Measurements from ENCODE around the gene CDK7.
"Not testable (repeated sequence)": the region's sequence is repeated elsewhere in the genome, so short reads cannot be mapped to it uniquely, and the experiment has no call there.

CDK7 gene

DNA sequence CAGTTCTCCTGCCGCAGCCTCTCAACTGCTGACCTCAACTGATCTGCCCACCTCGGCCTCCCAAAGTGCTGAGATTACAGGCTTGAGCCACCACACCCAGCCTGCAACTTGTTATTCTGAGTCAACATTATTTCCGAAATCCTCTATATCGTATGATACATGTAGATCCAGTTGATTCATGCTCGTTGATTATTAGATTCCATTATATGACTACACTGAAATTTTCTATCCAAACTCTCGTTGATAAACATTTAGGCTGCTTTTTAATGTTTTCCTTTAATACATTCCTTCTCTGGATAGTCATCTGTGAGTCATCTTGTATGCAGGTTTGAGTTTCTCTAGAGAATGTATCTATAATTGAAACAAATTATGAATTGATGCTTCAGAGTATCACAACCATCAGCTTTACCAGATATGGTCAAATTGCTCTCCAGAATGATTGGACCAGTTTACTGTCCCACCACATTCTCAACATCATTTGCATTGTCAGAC, 4.1 kb downstream of the CDK7 start:
- no peak for DNase-seq

DNA sequence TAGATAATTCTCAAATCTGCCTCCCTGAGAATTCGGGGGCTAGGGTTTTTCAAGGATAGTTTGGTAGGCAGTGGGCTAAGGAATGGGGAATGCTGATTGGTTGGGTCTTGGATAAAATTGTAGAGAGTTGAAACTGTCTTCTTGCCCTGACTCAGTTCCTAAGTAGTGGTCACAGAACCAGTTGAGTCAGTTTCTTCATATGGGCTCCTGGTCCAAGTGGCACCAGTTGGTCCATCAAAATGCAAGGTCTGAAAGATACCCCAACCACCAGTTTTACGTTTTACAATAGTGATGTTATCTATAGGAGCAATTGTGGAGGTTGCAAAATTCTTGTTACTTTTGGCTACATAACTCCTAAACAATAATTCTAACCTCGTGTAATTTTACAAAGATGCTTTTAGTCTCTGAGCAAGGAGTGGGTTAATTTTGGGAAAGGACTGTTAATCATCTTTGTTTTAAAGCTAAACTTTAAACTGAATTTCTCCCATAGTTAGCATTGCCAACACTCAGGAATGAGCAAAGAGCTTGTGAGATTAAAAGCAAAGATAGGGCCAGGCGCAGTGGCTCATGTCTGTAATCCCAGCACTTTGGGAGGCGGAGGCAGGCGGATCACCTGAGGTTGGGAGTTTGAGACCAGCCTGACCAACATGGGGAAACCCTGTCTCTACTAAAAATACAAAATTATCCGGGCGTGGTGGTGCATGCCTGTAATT, 7.7 kb downstream of the CDK7 start:
- DNase-seq: no peak

DNA sequence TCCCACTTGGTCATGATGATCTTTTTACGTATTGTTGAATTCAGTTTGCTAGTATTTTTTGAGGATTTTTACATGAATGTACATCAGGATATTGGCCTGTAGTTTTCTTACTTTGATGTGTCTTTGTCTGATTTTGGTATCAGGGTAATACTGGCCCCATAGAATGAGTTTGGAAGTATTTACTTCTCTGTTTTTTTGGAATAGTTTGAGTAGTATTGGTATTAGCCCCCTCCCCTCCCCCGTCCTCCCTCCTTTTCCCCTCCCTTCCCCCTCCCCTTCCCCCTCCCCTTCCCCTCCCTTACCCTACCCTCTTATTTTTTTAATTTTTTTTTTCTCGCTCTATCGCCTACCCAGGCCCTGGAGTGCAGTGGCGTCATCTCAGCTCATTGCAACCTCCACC, 10.3 kb downstream of the CDK7 start:
- DNase-seq: no peak

DNA sequence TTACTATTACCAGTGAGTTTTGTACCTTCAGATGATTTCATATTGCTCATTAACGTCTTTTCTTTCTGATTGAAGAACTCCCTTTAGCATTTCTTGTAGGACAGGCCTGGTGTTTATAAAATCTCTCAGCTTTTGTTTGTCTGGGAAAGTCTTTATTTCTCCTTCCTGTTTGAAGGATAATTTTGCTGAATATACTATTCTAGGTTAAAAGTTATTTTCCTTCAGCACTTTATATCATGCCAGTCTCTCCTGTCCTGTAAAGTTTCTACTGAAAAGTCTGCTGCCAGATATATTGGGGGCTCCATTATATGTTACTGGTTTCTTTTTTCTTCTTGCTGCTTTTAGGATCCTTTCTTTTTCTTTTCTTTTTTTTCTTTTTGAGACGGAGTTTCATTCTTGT, 13.3 kb downstream of the CDK7 start:
- DNase-seq: no peak

DNA sequence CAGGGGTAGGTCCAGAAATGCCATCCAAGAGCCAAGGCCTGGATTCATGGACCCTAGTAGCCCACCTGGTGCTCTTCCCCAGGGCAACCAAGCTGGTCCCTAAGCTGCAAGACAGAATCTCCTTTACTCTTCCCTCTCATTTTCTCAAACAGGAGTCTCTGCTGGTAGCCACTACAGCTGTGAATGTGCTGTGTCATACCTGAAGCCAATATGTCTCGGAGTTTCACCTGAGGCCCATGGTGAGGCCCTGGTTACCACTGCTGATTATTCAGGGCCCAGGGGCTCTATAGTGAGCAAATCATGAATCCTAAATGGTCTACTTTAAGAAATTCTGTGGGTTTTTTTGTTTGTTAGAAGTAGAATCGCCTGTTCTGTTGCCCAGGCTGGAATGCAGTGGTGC, 15.9 kb downstream of the CDK7 start:
- no peak for DNase-seq

DNA sequence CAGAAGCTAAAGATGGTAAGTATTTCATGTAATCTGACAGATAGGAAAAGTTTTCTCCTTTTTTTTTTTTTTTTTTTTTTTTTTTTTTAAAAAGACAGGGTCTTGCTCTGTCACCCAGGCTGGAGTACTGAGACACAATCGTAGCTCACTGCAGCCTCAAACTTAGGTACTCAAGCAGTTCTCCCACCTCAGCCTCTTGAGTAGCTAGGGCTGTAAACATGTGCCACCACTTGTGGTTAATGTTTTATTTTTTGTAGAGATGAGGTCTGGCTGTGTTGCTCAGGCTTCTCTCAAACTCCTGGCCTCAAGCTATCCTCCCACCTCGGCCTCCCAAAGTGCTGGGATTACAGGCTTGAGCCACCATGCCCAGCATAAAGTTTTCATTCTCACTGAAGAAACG, 17.8 kb downstream of the CDK7 start:
- no peak for DNase-seq

DNA sequence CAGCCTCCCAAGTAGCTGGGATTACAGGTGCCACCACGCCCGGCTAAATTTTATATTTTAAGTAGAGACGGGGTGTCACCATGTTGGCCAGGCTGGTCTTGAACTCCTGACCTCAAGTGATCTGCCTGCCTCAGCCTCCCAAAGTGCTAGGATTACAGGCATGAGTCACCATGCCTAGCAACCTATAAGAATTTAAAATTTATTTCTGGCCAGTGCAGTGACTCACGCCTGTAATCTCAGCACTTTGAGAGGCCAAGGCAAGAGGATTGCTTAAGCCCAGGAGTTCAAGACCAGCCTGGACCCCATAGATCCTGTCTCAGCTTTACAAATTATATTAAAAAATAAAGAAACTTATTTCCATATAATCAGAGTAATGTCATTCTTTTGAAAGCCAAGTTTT, 21.3 kb downstream of the CDK7 start:
- DNase-seq: not testable (repeated sequence)

DNA sequence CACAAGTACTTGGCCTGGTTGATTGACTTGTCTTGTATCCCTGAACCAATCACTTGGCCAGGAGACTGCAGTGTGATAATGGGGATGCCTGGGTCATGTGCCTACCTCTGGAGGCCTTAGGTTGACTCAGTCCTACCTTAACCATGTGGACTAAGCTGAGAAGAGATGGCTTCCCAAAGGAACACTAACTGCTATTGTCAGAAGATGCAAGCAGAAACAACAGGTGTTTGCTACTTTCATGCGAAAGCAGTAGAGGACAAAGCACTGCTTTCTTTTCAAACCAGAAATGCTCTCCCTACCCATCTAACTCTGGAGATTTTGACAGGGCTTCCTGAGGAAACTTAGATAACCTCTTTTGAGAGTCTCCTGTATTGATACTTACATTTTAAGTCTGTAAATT, 22.9 kb downstream of the CDK7 start:
- DNase-seq: no peak

DNA sequence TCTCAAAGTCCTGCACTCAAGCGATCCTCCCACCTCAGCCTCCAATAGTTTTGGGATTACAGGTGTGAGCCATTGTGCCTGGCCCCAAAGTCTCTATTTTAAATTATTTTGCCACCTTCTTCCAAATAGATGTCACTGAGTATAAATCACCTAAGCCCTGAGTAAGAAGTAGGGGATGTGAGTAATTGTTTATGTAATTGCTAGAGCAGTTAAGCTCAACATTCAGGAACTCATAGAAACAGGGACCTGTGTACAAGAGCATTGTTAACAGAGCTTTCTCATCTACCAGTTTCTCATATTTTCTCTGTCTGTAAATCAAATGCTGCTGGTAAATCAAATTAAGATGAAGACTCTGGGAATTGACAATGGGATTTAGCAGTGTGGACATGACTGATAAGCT, 26.3 kb downstream of the CDK7 start:
- DNase-seq: no peak

DNA sequence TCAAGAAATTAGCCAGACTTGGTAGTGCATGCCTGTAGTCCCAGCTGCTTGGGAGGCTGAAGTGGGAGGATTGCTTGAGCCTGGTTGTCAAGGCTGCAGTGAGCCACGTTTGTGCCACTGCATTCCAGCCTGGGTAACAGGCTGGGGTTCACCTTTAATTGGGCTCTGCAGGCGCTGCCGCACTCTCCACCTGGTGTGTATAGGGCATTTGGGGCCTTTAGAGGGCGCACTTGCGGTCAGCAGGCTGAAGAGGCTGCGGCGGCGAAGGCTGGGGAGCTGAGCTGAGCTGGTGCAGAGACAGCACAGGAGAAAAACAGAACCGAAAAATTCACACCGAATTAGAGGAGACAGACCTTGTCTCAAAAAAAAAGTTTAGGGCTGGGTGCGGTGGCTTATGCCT, 31.2 kb downstream of the CDK7 start:
- peak; percentile 43 for DNase-seq

DNA sequence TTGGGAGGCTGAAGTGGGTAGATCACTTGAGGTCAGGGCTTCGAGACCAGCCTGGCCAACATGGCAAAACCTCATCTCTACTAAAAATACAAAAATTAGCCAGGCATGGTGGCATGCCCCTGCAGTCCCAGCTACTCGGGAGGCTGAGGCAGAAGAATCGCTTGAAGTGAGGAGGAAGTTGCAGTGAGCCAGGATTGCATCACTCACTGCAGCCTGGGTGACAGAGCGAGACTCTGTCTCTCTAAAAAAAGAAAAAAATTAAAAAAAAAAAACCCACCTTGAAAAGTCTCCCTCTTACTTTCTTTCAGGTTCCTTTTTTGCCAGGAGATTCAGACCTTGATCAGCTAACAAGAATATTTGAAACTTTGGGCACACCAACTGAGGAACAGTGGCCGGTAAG, 34.2 kb downstream of the CDK7 start:
- DNase-seq: peak; percentile 6

DNA sequence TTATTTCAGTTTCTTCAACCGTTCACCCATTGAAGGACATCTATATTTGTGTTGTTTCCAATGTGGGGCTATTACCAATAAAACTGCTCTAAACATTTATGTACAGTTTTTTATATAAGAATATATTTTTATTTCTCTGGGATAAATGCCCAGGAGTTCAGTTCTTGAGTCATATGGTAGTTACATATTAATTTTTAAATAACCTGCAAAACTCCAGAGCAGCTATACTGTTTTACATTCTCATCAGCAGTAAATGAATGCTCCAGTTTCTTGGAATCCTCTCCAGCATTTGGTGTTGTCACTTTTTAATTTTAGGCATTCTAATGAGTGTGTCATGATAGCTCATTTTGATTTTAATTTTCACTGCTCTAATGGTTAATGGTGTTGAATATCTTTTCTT, 36.2 kb downstream of the CDK7 start:
- no peak for DNase-seq

DNA sequence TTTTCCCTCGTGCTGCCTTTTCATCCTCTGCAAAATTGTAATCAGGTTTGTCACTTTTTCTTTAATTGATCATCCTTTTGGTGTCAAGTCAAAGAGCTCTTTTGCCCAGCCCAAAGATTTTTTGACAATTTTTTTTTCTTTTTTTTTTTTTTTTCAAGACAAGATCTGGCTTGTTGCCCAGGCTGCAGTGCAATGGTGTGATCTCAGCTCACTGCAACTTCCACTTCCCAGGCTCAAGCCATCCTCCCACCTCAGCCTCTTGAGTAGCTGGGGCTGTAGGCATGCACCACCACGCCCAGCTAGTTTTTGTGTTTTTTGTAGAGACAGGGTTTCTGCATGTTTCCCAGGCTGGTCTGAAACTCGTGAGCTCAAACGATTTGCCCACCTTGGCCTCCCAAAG, 36.7 kb downstream of the CDK7 start:
- peak; percentile 61 for DNase-seq

DNA sequence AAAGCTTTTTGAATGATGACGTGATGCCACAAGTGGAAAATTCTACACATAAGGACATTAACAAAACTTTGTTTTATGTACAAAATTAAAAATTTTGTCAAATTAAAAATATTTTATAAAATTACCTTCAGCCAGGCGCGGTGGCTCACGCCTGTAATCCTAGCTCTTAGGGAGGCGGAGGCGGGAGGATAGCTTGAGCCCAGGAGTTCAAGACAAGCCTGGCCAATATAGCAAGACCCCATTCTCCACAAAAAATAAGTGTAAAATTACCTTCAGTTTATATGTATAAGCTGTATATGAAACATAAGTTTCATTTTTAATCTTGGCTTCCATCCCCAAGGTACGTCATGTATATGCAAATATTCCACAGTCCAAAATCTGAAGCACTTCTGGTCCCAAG, 40.9 kb downstream of the CDK7 start:
- DNase-seq: no peak

DNA sequence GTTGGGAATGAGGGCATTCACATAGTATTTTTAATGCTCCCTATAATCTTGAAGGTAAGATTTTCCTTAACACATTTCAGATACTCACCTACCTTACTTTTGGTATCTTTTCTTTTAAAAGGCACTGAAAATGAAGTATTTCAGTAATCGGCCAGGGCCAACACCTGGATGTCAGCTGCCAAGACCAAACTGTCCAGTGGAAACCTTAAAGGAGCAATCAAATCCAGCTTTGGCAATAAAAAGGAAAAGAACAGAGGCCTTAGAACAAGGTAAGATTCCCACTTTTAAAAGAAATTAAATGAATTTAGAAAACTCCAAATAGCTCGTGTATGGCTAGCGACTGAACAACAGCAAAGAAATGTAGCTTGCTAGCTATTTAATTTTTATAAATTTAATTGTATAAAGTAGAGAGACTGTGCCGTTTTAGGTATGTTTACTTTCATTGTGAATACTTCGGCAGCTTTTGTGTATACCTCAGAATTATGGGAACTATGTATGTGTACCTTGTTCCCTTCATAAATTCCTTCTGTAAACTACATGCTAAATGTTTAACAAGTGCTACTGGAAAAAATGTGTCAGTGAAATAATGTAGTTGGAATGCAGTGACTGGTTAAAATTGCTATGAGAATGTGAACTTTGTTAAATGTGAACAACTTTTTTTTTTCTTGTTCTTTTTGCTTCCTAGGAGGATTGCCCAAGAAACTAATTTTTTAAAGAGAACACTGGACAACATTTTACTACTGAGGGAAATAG, 41.9 kb downstream of the CDK7 start:
- no peak for DNase-seq

DNA sequence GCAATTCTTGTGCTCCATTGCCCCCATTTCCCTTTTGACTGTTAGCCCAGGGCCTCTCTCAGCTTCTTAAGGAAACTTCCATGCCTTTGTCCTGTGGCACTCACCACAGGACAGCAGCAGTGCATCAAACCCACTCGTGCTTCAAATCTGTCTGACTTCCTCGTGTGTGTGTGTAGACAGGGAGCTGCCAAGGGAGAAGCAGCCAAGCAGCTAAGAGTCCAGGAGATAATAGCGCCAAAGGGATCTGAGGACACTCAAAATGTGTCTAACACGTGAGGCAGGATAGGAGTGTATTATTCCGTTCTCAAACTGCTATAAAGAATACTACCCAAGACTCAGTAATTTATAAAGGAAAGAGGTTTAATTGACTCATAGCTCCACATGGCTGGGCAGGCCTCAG, 44.8 kb downstream of the CDK7 start:
- no peak for DNase-seq

DNA sequence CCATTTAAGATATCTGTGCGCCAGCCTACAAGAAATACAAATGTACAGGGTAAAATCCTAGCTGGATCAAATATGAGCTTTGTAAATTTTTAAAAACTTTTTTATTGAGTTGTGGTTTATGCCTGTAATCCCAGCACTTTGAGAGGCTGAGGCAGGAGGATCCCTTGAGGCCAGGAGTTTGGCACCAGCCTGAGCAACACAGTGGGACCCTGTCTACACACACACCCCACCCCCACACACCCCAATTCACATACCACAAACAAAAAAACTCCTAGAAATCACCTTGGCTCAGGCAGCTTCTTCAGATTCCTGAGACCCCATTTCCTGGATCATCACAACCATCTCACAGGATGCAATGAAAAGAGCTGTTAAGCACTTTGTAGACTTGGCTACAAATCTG, 46.4 kb downstream of the CDK7 start:
- no peak for DNase-seq

DNA sequence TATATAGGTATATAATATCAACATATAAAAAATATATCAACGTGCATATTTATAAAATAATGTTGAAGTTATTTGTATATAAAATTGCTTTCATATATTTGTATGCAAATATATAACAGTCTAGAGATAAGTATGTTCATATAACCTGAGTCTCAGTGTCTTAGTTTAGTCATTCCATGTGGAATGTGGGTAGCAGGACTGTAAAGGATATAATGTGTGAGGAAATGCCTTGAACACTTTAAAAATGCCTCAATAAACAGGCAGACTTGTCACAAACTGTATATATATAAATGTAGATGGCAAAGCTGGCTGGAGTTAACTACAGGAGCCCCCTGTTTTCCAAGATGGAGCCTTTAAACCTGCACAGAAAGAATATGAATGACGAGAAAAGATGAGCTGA, 49.5 kb downstream of the CDK7 start:
- no peak for DNase-seq

DNA sequence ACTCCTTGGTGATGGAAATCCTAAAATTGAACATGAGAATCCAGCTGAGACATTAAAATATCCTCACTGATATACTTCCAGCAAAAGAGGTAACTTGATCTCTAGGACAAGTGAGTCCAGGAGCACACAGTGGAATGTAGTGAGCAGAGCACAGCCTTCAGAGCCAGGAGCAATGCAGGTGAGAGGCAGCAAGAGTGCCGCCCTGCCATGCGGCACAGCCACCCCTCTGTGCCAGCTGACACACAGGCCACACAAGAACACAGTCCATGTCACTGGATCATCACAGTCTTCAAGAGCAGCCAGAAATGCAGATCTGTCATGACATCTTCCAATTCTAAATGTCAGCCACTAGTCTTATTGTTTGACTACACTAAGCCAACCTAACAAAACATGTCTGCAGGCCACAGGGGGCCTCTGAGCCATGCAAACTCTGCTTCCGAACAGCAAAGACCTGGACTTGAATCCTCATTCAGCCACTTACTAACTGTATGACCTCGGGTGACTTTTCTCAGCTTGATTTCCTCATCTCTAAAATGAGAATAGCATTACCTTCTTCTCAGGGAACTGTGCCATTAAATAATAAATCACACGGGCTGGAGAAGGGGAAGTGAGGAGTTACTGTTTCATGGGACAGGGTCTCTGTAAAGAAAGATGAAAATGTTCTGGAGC, 50.9 kb downstream of the CDK7 start:
- DNase-seq: no peak

DNA sequence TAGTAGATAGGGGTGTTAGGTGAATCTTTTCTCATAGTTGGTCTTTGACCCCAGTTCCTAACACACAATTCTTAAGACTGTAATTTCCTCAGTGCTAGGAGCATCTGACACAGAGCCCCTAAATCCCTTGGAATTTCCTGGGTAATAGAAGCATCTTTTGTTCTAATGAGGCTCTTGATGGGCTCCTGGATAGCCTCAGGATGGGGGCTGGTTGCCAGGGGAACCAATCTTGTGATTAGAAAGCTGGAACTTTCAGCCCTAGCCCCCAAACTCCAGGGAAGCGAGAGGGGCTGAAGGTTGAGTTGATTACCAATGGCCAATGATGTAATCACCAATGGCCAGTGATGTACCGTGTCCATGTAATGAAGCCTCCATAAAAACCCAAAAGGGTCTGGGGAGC, 53.4 kb downstream of the CDK7 start:
- DNase-seq: no peak

DNA sequence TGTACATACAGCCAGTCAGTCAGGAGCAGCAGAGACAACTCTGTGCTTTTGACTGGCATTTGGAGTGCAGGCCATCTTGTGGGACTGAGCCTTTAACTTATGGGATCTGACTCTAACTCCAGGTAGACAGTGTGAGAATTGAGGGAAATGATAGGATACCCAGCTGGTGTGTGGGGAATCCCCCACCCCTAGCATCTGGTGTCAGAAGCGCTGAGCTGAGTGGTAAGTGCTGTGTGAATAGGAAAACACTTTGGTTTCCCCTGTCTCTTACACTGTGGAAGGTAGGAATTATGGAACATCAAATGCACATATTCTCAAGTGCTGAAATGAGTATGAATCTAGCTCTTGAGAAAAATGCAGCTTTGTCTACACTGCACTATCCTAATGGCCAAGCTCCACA, 54.0 kb downstream of the CDK7 start:
- no peak for DNase-seq

DNA sequence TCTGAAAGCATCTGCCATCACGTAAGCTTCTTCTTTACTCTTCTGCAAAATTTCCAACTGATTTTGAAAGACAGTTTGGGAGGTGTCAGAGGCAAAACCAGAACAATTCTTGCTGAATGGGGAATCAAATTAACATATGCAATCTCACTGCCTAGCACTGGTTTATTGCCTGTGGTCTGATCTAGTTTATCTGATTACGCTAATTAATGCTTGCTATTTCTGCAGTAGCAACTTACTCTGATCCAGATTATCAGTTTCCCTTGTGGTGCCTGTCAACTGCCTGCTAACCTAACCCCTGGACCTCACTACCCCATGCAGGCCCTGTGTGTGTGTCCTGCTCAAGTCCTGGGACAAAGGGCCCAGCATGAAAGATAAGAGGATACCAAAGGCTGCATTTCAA, 57.6 kb downstream of the CDK7 start:
- no peak for DNase-seq

DNA sequence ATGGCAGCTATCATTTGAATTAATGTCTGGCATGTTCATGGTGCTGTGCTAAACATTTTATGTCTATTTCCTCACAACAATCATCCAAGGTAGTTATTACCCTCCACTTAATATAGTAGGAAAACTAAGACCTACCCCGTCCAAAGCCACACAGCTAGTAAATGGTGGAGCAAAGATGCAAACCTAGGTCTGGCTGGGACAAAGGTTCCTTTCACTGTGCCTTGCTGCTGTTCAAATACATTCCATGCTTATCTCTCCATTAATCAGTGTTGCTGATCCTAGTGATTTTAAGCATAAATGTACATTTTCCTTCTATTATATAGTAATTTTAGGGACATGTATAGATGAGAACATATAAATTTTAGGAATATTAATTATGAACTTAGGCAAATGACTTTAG, 59.2 kb downstream of the CDK7 start:
- DNase-seq: no peak

DNA sequence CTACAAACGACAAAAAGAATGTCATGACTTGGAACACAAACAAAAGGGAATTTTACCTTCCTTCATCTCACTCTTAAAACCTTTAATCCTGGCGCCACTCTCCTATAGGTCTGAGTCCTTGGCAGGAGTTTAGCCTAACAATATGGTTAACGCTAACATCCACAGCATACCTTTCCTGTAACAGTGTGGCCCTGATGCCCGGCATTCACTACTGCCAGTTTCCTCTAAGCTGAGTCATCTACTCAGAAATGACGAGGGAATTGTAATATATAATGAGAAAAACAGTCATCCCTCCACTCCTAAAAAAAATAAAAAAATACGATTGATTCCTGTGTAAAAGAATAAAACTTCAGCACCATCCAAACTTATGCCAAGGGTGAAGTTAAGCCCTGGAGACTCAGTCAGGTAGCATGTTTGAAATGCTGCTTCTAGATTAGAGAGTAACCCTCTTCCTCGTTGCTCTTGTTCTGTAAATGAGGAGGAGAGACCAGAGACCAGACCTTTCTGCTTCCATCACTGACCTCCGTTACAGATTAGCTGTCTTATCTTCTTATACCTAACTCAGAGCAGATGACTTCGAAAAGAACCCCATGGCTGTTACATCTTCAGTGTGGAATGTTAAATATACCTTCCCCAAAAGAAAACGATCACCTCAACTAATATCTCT, 60.5 kb downstream of the CDK7 start:
- no peak for DNase-seq
